NCI-H1436 treated with DMSO at 0.1 percent for 48 hours (cell line): Measurements from ENCODE around the gene PCBP1.
"Not testable (repeated sequence)": the region's sequence is repeated elsewhere in the genome, so short reads cannot be mapped to it uniquely, and the experiment has no call there.

Experiments
- DNase-seq: peaks from one replicate; lab custom pipeline; 2025; lab: John Stamatoyannopoulos, UW

Gene PCBP1

GRCh38 chr2:70099270-70099669 is 12.0 kb downstream of the PCBP1 start:
- no peak for DNase-seq

DNA sequence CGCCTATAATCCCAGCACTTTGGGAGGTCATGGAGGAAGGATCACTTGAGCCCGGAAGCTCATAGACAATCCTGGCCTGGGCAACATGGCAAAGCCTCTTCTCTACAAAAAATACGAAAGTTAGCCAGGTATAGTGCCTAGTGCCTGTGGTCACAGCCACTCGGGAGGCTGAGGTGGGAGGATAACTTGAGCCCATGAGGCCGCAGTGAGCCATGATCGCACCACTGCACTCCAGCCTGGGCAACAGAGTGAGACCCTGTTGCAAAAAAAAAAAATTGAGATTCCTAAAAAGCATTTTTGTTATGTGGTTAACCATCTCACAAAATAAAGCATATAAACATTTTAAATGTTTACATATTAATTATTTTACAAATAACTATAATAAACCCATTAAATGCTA is 13.9 kb downstream of the PCBP1 start:
- no peak for DNase-seq

DNA sequence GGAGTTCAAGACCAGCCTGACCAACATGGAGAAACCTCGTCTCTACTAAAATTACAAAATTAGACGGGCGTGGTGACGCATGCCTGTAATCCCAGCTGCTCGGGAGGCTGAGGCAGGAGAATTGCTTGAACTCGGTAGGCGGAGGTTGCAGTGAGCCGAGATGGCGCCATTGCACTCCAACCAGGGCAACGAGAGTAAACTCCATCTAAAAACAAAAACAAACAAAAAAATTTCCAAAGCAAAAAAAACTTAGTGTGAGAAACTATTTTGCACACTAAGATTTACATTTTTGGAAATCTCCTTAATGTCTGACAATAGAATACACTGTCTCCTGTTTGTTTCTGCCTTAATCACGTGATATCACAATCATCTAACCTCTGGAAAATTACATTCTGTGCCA is 14.4 kb downstream of the PCBP1 start:
- not testable (repeated sequence) for DNase-seq

DNA sequence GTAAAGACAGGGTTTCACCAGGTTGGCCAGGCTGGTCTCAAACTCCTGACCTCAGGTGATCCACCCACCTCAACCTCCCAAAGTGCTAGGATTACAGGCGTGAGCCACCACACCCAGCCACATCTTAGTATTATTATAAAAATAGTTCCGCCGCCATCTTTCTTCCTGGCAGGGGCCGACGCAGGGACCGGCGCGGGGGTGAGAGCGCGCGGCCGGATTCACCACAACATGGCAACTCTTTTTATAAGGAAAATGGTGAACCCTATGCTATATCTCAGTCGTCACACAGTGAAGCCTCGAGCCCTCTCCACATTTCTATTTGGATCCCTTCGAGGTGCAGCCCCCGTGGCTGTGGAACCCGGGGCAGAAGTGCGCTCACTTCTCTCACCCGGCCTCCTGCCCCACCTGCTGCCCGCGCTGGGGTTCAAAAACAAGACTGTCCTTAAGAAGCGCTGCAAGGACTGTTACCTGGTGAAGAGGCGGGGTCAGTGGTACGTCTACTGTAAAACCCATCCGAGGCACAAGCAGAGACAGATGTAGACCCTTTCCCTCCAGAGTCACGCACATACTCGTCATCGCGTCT is 15.1 kb downstream of the PCBP1 start:
- not testable (repeated sequence) for DNase-seq

- no peak for DNase-seq
Measured at GRCh38 chr2:70103531-70104061, 16.3 kb downstream of the PCBP1 start.

DNA sequence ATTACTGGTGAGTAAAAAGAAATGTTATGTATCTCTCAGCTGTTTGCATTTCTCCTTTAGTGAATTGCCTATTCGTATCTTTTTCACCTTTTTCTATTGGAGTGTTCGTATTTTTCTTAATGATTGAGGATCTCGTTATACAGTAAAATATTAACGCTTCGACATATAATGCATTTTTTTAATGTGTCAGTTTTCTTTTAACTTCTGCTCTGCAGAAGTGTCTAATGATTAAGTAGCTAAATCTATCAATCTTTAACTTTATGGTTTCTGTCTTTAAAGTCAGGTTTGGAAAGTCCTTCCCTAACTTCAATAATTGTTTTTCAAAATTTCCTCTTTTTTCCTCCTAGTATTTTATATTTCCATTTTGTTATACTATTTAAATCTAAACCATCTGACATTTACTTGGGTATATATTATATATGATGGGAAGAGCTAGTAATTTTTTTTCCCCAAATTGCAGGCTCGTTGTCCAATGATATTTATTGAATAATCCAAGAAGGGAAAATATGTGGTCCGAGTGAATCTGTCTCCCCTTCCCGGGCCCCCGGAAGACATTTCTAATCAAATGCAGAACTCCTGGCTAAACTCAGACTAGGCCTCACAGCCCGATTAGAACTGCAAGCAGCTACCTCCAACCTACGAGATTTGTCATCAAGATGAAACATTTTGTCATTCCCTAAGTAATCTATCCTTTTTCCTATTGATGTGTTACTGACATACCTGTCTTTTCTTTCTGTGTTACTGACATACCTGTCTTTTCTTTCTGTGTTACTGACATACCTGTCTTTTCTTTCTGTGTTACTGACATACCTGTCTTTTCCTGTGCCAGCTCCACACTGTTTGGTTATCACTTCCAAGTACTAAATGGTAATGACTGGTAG is 17.2 kb downstream of the PCBP1 start:
- no peak for DNase-seq

DNA sequence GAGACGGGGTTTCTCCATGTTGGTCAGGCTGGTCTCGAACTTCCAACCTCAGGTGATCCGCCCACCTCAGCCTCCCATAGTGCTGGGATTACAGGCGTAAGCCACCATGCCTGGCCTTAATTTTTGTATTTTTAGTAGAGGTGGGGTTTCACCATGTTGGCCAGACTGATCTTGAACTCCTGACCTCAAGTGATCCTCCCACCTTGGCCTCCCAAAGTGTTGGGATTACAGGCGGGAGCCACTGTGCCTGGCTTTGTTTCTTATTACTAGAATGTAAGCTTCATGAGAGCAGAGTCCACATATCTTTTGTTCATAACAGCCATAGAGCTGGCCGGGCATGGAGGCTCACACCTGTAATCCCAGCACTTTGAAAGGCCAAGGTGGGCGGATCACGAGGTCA is 18.9 kb downstream of the PCBP1 start:
- not testable (repeated sequence) for DNase-seq

DNA sequence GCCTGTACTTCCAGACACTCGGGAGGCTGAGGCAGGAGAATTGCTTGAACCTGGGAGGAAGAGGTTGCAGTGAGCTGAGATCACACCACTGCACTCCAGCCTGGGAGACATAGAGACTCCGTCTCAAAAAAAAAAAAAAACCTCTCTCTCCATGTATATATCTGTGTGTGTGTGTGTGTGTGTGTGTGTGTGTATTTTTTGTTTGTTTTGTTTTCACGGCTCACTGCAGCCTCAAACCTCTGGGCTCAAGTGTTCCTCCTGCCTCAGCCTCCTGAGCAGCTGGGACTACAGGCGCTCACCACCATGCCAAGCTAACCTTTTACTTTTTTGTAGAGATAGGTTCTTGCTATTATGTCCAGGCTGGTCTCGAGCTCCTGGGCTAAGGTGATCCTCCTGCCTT is 23.1 kb downstream of the PCBP1 start:
- DNase-seq, result not testable (repeated sequence)

DNA sequence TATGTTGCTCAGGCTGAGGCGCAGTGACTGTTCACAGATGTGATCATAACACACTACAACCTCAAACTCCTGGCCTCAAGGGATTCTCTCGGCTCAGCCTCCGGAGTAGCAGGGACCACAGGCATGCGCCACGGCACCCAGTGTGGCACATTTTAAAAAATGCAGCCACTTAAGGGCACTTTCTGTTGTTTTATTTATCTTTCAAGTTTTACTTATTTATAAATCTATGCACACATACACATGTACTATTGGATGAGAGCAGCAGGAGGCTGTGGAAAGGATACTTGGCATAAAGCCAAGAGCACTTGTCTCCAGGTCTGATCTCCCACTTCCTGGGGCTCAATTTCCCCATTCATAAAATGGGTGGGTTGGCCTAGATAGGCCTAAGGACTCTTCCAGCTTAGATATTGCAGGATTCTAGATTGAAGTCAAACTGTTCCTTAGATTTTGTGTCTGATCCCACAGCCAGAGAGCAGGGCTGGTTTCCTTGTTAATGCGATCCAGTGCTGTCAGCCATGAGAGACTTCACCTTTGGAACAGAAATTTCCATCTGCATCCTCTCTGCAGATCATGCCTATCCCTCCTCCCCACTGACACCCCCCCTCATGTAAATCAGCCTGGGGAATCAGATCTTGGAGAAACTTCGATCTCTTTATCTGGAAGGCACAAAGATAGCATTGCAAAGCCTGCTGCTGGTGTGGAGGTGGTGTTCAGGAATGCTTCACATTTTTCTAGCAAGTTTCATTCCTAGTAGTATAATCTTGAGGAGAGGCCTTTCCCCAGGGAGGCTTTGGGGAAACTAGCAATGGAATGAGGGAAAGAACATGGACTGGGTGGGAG is 24.7 kb downstream of the PCBP1 start:
- DNase-seq, result no peak

GRCh38 chr2:70113359-70114070 is 26.2 kb downstream of the PCBP1 start:
- DNase-seq, result no peak

DNA sequence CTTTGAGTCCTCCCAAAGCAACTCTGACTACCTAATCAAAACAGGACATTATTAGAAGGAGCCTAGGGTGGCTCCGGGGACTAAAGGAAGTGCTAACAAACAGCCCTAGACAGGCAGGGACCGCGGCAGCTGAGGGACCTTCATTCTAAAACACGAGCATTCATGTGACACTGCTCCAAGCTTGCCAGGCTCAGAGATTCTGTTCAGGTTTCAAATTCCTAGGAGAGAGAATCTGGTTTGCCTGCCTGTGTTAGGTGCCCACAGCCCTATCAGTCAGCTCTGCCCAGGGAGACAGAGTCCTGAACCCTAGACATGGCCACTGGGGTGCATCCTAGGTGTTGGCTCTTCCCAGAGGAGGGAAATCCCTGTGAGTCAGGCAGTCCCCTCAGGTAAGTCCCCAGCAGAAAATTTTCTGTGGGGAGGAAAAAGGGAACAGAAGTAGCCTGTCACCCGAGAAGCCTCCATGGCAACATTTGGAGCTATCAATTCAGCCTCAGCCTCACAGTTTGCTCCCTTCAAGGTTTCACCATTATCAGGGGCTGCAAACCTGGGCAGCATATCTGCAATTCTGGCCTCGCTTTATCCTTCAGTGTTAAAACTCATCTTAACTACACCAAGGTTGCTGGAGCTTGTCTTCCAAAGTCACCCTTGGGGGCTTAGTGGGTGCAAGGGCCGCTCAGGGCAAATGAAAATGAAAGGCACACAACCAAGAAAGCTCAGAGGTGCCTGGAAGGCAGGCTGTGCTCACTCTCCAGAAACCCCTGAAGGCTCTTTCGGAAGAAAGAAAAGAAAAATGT is 28.6 kb downstream of the PCBP1 start:
- DNase-seq, result no peak

GRCh38 chr2:70116936-70117552 is 29.8 kb downstream of the PCBP1 start:
- DNase-seq, result no peak

- no peak for DNase-seq
Measured at GRCh38 chr2:70118798-70119454, 31.6 kb downstream of the PCBP1 start.

DNA sequence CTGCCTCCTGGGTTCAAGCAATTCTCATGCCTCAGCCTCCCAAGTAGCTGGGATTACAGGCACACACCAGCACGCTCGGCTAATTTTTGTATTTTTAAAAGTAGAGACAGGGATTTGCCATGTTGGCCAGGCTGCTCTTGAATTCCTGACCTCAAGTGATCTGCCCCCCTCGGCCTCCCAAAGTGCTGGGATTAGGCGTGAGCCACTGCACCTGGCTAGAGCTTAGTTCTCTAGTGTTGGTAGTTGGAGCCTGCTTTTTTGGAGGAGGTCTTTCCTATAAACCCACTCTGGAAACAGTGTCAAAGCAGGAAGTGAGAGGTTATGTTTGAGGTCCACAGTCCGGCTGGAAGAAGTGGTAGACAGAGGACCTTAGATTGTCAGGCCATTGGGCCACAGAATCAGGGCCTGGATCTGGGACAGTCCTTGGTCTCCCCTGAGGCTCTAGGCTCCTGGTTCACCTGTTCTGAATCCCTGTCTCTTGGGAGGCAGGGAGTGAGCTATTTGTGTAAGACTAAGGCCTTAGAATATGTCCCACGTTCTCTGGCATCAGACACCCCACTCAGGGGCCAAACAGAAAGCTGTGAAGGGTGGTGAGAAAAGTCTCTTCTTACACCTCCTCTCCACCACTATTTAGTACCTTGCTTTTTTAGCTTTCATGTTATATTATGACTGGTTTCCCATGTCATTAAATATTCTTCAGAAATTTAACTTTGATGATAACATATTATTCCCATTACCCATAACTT is 34.5 kb downstream of the PCBP1 start:
- DNase-seq, result no peak

DNA sequence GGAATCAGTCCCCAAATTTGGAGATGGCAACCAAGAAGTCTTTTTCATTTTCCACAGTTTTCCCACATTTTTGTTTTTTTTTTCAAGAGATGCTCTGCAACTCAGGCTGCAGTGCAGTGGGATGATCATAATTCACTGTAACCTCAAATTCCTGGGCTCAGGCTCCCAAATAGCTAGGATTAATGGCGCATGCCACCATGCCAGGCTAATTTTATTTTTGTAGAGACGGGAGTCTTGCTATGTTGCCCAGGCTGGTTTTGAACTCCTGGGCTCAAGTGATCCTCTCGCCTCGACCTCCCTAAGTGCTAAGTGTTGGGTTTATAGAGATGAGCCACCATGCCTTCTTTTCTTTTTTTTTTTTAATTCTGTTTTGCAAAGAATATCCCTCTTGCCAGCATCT is 35.2 kb downstream of the PCBP1 start:
- no peak for DNase-seq

GRCh38 chr2:70123051-70123828 is 36.0 kb downstream of the PCBP1 start:
- DNase-seq, result no peak

GRCh38 chr2:70123829-70124116 is 36.5 kb downstream of the PCBP1 start:
- DNase-seq, result no peak

DNA sequence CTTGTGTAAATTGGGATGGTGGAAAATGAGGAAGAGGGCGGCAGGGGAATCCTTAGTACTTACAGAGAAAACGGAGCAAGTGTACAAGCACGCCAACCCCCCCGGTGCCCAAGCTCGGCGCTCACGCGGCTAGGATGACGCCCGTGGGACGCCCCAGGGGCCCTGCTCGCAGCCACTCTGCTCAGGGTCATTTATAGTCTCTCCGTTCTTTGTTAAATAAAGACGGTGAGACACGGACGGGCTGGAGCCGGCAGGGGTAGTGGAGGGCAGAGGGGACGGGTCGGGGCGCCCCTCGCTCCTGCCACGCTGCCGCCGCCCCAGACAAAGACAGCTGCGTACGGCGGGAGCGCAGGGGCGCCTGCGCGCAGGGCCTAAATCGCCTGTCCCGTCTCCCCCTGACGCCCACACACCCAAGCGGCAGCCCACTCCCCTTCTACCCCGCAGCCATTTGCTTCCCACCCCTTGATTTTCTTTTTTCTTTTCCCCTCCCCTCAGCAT is 37.8 kb downstream of the PCBP1 start:
- DNase-seq, result no peak
